ENCODE measurements around the gene CCL11. TPM values are rescaled to one million over a fixed set of nuclear protein-coding genes. Genes with fewer than 3 reads are reported as not detected.

The CCL11 gene
- total RNA-seq (2014; rRNA removed; shearing (Covaris generic)): not detected in 2 replicates

- DNase-seq (ENCODE audit: low read depth): peak; percentile 41
Measured at GRCh38 chr17:34285286-34285792, at the start of gene CCL11. Gene CCL11, plus strand, starts transcription at chr17:34285742. Its CDS starts 67 bp downstream, at chr17:34285809.

- DNase-seq (ENCODE audit: low read depth): peak; percentile 61
Measured at GRCh38 chr17:34236281-34236892, 49.2 kb upstream of the CCL11 start.

- DNase-seq (ENCODE audit: low read depth): no peak
Measured at GRCh38 chr17:34237458-34237857, 48.1 kb upstream of the CCL11 start.

DNA sequence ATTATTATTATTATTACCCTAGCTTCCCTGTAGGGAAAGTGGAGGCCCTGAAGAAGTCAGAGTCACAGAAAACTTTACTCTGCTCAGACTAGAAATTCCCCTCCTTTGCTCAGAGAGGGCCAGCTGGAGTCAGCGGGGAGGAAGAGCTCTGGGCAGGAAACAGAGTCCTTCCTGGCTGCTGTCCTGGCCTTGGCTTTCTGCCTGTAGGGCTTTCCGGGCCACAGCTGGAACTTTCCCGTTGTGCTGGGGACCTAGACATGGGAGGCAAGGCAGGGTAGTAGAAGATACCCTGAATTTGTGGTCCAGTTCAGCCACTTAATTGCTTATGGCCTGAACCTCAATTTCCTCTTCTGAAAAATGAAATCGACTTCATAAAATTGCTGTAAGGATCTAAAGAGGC, 44.5 kb upstream of the CCL11 start:
- DNase-seq (ENCODE audit: low read depth): peak; percentile 86

DNA sequence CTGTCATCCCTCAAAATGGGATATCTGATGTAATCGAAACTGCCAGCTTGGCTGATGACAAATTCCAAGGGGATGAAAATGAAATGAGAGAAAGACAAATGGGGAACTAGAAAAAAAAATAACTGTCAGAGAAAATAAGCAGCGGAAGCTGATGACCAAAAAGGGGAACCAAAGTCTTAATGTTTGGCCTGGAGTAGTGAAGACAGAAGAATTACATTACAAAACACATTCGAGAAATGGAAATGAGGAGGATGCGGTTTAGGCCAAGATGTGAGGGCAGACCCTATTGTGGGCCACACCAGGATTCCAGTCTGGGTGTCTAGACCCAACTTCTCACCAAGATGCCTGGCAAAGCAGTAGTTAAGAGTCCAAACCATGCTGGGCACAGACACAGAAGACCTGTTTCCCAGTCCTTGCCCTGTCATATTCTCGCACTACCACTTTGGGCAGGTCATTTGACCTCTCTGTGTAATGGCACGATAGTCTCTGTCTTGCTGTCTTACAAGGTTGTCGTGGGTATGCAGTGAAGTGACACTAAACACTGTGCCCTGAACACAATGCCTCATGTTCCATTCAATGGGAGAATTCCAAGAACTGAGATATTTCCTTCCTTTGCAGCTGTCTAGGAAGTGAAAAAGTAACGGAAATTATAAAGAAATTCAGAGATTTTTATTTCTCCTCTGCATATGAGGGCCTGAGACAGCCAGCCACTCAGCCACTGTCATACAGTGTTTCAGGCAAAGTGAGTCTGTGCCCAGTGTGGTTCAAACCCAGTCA, 42.8 kb upstream of the CCL11 start:
- DNase-seq (ENCODE audit: low read depth): peak; percentile 51

DNA sequence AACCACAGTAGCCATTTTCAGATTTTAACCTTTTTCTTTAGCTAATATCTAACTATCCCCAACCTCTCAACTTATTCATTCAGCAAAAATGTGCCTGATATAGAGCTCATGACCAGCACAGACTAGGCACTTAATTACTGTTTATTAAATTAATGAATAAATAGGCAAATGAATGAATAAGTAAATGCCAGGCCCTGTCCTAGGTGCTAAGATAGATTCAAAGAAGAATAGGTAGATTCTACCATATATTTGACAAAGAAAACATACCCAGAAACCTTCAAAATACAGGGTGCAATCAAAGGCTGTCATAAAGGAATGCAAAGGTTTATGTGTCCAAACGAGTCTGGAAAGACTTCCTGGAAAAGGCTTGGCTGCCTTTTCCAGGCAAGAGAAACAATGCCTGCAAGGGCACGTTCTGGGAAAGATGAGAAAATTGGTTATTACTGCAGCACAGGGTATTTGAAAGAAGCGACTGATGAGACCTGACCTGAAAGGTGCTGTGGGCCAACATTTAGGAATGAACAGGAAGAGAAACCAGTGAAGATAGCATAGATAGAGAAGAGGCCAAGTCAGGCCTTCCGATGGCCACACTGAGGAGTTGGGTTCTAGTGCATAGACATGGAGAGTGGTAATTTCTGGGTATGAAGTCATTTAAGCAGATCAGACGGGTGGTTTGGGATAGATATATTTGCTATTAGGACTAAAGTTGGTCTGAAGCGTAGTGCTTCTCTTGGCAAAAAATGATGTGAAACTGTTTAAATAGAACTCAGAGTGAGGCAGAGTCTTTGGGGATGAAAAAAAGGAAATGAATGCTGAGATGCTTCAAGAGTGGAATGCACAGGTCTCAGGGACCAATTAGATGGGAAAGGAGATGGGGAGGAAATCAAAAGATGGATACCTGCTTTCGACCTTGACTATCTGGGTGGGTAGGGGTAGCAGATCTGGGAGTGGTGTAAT, 41.9 kb upstream of the CCL11 start:
- no peak for DNase-seq (ENCODE audit: low read depth)

- no peak for DNase-seq (ENCODE audit: low read depth)
Measured at GRCh38 chr17:34245351-34245905, 40.1 kb upstream of the CCL11 start.

DNA sequence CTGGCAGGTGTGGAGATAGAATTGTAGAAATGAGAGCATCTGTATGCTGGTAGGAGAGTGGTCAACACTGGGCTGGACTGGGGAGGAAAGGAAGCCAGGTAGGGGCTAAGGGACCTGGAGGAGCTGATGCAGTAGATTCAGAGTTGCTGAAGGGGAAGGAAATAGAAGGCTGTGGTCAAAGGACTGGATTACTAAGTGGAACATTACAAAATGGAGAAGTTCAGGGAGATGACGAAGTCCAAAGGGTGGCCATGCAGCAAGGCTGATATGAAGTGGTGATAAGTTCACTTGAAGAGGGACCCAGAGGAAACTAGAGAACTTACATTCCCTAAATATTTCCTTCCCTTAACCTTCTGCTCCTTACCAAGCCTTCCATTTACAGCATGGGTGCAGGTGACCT, 39.1 kb upstream of the CCL11 start:
- no peak for DNase-seq (ENCODE audit: low read depth)

DNA sequence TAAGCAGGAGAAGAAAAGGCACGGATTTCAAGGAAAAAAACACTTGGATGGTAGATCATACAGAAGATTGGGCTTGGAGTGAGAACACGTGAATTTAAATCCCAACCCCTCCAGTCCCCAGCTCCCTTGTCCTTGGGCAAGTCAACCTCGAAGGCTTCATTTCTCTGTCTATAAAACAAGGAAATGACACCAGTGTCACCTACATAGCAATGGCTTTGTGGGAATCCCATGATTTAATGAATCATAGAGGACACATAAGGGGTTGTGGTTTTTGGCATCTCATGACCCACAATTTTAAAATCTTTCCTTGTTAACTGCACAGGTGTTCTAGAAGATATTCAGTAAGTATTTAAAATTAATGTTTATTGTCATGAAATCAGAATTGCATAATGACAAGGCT, 38.7 kb upstream of the CCL11 start:
- DNase-seq (ENCODE audit: low read depth): no peak

DNA sequence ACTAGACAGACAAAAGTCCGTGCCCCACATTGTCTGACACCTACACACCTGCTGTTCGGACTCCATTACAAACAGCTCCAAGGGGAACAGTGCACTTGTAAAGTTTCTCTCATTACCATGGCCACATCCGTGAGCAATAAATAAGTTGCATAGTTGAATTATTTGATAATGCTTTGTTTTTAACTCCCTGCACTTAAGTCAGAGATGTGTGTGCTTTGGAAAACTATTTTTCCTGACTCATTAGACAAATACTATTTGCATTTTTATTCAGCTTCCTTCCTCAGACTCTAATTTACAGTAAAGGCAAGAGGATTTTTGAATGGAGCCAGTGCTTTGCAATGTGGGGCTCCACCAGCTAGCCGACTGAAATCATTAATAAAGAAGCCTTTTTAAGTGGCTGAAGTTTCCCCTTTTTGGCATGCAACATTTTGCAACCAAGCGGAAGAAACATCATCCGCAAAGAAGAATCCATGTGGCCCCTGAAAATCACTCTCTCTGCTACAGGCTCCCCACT, 37.0 kb upstream of the CCL11 start:
- DNase-seq (ENCODE audit: low read depth): no peak

GRCh38 chr17:34249061-34249460, 36.5 kb upstream of the CCL11 start:
- DNase-seq (ENCODE audit: low read depth): no peak

DNA sequence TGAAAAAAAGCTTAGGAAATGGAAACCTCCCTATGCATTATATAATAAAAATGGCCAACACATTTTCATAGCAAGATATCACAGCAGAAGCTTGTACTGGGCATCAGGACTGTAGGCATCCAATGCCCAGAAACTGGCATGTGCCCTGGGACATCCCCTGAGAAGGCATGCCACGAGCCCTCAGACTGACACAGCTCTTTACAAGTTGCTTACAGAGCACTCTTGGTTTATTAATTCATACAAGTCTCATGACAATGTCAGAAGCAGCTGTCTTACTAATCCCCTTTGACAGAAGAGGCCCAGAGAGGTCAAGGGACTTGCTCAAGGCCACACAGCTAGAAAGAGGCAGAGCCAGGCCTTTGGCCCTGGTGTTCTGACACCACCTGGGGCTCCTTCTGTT, 36.1 kb upstream of the CCL11 start:
- DNase-seq (ENCODE audit: low read depth): no peak

DNA sequence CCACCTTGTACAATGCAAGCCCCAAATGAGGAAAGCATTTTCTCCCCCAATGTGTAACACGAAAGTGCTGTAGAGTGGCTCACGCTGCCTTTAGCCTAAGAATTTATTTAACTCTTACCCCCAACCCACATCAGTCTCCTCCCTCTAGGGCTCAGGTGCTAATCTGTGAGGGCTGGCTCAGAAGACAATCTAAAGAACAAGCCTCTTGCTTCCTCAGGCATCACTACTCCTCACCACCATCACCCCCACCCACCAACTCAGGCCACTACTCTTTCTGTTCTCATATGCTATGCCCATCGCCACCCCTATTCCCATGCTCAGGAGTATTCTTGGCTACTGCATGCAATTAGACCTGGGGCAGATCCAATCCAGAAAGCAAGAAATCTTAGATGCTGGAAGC, 34.4 kb upstream of the CCL11 start:
- DNase-seq (ENCODE audit: low read depth): no peak

GRCh38 chr17:34252095-34252443, 33.5 kb upstream of the CCL11 start:
- no peak for DNase-seq (ENCODE audit: low read depth)

GRCh38 chr17:34252444-34253138, 33.0 kb upstream of the CCL11 start:
- DNase-seq (ENCODE audit: low read depth): peak; percentile 97

DNA sequence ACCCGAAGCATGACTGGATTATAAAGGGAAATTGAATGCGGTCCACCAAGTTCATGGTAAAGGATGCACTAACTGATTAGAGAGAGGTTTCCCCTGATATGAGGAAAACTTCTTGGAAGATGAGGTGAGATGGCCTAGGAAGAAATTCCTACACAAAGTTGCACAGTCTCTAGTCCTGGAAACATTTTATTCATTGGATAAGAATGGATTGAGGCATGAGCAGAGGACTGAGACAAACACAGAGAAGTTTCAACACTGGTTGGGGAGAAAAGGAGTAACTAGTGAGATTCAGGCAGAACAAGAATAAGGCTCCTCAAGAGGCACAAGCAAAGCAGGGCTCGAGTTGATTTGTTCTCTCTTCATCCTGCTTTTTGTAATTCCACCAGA, 32.4 kb upstream of the CCL11 start:
- no peak for DNase-seq (ENCODE audit: low read depth)

GRCh38 chr17:34254146-34254545, 31.4 kb upstream of the CCL11 start:
- peak; percentile 83 for DNase-seq (ENCODE audit: low read depth)

DNA sequence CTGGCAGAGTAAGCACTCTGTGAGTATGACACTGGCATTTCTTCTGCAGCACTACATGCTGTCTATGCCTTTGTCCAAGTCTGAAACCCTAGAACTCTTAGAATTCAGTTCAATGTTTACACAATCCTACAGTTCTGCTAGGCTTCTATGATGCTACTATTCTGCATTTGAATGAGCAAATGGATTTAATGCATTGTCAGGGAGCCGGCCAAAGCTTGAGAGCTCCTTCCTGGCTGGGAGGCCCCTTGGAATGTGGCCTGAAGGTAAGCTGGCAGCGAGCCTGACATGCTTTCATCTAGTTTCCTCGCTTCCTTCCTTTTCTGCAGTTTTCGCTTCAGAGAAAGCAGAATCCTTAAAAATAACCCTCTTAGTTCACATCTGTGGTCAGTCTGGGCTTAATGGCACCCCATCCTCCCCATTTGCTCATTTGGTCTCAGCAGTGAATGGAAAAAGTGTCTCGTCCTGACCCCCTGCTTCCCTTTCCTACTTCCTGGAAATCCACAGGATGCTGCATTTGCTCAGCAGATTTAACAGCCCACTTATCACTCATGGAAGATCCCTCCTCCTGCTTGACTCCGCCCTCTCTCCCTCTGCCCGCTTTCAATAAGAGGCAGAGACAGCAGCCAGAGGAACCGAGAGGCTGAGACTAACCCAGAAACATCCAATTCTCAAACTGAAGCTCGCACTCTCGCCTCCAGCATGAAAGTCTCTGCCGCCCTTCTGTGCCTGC, 30.7 kb upstream of the CCL11 start, which contains the start of gene CCL2:
Gene CCL2 (plus strand): TSS at position 635 of the 730 bp plus-strand sequence. CDS start 65 bp downstream, at position 700.
- DNase-seq (ENCODE audit: low read depth): peak; percentile 95

DNA sequence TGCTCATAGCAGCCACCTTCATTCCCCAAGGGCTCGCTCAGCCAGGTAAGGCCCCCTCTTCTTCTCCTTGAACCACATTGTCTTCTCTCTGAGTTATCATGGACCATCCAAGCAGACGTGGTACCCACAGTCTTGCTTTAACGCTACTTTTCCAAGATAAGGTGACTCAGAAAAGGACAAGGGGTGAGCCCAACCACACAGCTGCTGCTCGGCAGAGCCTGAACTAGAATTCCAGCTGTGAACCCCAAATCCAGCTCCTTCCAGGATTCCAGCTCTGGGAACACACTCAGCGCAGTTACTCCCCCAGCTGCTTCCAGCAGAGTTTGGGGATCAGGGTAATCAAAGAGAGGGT, 30.2 kb upstream of the CCL11 start:
- no peak for DNase-seq (ENCODE audit: low read depth)

DNA sequence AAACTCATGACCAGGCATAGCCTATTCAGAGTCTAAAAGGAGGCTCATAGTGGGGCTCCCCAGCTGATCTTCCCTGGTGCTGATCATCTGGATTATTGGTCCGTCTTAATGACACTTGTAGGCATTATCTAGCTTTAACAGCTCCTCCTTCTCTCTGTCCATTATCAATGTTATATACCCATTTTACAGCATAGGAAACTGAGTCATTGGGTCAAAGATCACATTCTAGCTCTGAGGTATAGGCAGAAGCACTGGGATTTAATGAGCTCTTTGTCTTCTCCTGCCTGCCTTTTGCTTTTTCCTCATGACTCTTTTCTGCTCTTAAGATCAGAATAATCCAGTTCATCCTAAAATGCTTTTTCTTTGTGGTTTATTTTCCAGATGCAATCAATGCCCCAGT, 29.7 kb upstream of the CCL11 start:
- DNase-seq (ENCODE audit: low read depth): no peak

All from RPMI7951 (cell line).